Fibroblast of lung (primary cell): ENCODE measurements around the gene AREL1.

ENCODE experiments used
- EZH2 ChIP-seq: IDR thresholded peaks from 2 replicates; pipeline ENCODE4 v1.5.1; 2012; ENCODE audit warnings: low read length, control low read depth, mild to moderate bottlenecking; ENCODE audit errors: missing control alignments
- TF ChIP-seq, protein P1 (sequence below), 2 donors: IDR thresholded peaks in 1 of 2; conservative IDR thresholded peaks in 1 of 2; 1 replicate in 1 of 2; 2 replicates in 1 of 2; pipeline ENCODE4 v1.5.1; 2011 to 2012; ENCODE audit warnings: low read length in 2 of 2, control low read depth in 1 of 2, inconsistent platforms in 1 of 2, low read depth in 1 of 2, mild to moderate bottlenecking in 1 of 2

DNA sequence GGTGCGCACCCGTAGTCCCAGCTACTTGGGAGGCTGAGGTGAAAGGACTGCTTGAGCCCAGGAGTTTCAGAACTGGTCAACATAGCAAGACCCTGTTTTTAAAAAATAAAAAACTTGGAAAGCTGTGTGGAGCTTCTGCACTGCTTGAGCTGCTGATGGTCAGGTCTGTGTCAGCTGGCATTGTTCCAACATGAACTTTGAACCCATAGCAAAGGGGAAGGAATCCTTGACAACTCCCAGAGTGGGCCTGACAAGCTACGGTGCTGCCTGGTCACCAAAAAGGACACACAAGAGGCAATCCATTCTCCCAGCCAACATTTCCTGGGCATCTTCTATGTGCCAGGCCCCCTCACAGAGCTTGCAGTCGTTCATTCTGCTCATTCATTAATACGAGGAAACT lies 84.5 kb downstream of the AREL1 start:
- TF ChIP-seq, protein P1, sequence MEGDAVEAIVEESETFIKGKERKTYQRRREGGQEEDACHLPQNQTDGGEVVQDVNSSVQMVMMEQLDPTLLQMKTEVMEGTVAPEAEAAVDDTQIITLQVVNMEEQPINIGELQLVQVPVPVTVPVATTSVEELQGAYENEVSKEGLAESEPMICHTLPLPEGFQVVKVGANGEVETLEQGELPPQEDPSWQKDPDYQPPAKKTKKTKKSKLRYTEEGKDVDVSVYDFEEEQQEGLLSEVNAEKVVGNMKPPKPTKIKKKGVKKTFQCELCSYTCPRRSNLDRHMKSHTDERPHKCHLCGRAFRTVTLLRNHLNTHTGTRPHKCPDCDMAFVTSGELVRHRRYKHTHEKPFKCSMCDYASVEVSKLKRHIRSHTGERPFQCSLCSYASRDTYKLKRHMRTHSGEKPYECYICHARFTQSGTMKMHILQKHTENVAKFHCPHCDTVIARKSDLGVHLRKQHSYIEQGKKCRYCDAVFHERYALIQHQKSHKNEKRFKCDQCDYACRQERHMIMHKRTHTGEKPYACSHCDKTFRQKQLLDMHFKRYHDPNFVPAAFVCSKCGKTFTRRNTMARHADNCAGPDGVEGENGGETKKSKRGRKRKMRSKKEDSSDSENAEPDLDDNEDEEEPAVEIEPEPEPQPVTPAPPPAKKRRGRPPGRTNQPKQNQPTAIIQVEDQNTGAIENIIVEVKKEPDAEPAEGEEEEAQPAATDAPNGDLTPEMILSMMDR (conservative IDR thresholded peaks at IDR 0.05 in 1 of 2, IDR thresholded peaks at IDR 0.05 in 1 of 2; ENCODE audit: low read depth in 1 of 2, low read length in 2 of 2) = no peak
- TF ChIP-seq EZH2 = no peak
